Right lobe of liver (tissue), 6 donors: ENCODE measurements around the gene GRAP2. TPM values are rescaled to one million over a fixed set of nuclear protein-coding genes. Genes with fewer than 3 reads are reported as not detected.

ENCODE experiments used
- ATAC-seq, 4 donors: fragments of 200-7000 bp; cut with Tn5 transposase; one replicate each; pipeline ENCODE4 v1.9.1; 2020; ENCODE audit warnings: mild to moderate bottlenecking in 4 of 4, moderate library complexity in 4 of 4
- DNase-seq, 3 donors: peaks; one replicate each; pipeline ENCODE4 v3.0.0-alpha.2; 2020
- H3K27ac ChIP-seq, 3 donors: fragments of 200-600 bp; one replicate each; pipeline ENCODE4 v1.8.0; 2022
- H3K27me3 ChIP-seq, 2 donors: fragments of 200-600 bp; one replicate each; pipeline ENCODE4 v1.8.0; 2022
- H3K36me3 ChIP-seq, 4 donors: fragments of 200-600 bp; sonication (generic) in 1 of 4; one replicate each; pipeline versions ENCODE4 v1.5.1 to v1.8.0; 2017 to 2022; ENCODE audit warnings: control low read depth in 1 of 4
- H3K4me1 ChIP-seq, 4 donors: fragments of 200-600 bp; sonication (generic) in 1 of 4; one replicate each; pipeline versions ENCODE4 v1.5.1 to v1.8.0; 2017 to 2022; ENCODE audit warnings: control low read depth in 1 of 4
- H3K4me3 ChIP-seq, 3 donors: fragments of 200-600 bp; one replicate each; pipeline ENCODE4 v1.8.0; 2022
- H3K9me3 ChIP-seq, 4 donors: fragments of 200-600 bp; sonication (generic) in 1 of 4; one replicate each; pipeline versions ENCODE4 v1.5.1 to v1.8.0; 2017 to 2022; ENCODE audit warnings: control low read depth in 1 of 4
- POLR2A ChIP-seq: fragments of 450-650 bp; IDR thresholded peaks from one replicate; pipeline ENCODE4 v1.6.1; 2017; ENCODE audit warnings: antibody characterized with exemption, mild to moderate bottlenecking
- WGBS: methylation state at CpG from one replicate; pipeline ENCODE4 v1.1.6; 2018; ENCODE audit warnings: low coverage, low lambda C conversion rate; ENCODE audit not compliant: insufficient coverage; ENCODE audit errors: missing lambda C conversion rate; 5-methylcytosine and 5-hydroxymethylcytosine counted together
- intact Hi-C, 2 donors: fragments of 100-400 bp; cut with DNase I; formaldehyde crosslinking; loops; one replicate each; pipeline versions ENCODE4 v1.11.2 to v1.14.1; 2022
- total RNA-seq, 6 experiments: library from RNA; depleted of rRNA in 2 of 6; stranded (reverse); fragments of >200 nt in 2 of 6; fragmentation: NEBNext Ultra II Directional in 3 of 6; extraction: Animal tissue kit (Norgen Biotek cat#: 25700) in 3 of 6; gene quantifications; one replicate each; pipeline versions ENCODE4 v1.1.0 to v1.2.4, GENCODE V29; 2016 to 2023
- TF ChIP-seq, protein P1 (sequence below), 4 donors: fragments of 200-600 bp in 3 of 4; fragments of 450-650 bp in 1 of 4; IDR thresholded peaks; one replicate each; pipeline versions ENCODE4 v1.5.1 to v1.8.0; 2016 to 2022; ENCODE audit warnings: antibody characterized with exemption in 4 of 4, mild to moderate bottlenecking in 2 of 4
- donor health status: DM: no; HTN: yes; CAD: no.
- donor health status: DM: no; HTN: no; CAD: no.
- donor health status: DM: no; HTN: no; CAD: no.
- donor health status: DM: no; HTN: yes; CAD: no.
- donor health status: DM: no; HTN: yes; CAD: no.

GRAP2 gene
- total RNA-seq, 6 experiments from 2014 or later = 0.46 to 1.7 (median 0.74) TPM

DNA sequence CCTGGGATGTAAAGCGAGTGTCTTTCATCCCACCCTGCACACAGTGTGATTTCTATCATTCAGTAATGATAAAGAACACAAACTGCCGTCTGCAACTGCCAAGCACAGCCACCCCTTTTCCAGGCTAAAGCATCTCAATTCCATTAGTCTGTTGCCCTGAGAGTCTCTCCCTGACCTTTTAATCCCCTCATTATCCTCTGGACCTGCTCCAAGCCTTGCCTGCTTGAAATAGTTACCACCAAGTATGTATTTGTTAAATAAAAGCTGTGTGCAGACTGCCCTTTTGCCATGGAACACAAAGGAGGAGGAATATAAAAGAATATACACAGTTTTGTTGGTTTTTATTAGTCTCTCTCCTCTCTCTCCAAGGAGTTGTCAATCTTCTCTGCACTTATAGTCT is 13.0 kb downstream of the GRAP2 start:
- Histone ChIP-seq H3K27ac (no peak overlapping the region), H3K4me1 (no peaks in the 10 kb centered on the region), H3K27me3 (no peaks in the 10 kb centered on the region), H3K9me3 (no peaks in the 10 kb centered on the region), H3K4me3 (no peak overlapping the region), H3K36me3 (no peaks in the 10 kb centered on the region)
- intact Hi-C loops = no loop called here
- 51% methylated on average over 2 of the region's 2 CpGs for WGBS
- no peak for DNase-seq
- no peak for ATAC-seq
- TF ChIP-seq, protein P1, sequence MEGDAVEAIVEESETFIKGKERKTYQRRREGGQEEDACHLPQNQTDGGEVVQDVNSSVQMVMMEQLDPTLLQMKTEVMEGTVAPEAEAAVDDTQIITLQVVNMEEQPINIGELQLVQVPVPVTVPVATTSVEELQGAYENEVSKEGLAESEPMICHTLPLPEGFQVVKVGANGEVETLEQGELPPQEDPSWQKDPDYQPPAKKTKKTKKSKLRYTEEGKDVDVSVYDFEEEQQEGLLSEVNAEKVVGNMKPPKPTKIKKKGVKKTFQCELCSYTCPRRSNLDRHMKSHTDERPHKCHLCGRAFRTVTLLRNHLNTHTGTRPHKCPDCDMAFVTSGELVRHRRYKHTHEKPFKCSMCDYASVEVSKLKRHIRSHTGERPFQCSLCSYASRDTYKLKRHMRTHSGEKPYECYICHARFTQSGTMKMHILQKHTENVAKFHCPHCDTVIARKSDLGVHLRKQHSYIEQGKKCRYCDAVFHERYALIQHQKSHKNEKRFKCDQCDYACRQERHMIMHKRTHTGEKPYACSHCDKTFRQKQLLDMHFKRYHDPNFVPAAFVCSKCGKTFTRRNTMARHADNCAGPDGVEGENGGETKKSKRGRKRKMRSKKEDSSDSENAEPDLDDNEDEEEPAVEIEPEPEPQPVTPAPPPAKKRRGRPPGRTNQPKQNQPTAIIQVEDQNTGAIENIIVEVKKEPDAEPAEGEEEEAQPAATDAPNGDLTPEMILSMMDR (IDR thresholded peaks at IDR 0.05) = no peak
- TF ChIP-seq POLR2A = no peak

DNA sequence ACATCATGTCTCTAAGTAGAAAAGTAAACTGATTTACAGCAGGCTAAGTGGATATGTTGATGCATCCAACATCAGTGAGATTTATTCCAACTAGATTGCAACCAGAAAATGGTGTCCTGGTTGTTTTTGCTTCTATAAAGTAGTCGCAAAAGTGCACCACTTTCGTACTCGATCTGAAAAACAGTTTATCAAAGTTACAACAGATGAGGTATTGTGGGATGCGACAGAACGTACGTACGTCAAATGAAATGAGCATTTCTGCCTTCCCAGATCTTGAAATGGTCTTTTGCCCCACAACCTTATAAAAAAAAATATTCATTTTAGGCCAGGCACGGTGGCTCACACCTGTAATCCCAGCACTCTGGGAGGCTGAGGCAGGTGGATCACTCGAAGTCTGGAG is 13.7 kb downstream of the GRAP2 start:
- Histone ChIP-seq H3K27me3 (no peaks in the 10 kb centered on the region), H3K27ac (no peak overlapping the region), H3K4me3 (no peak overlapping the region), H3K9me3 (no peaks in the 10 kb centered on the region), H3K36me3 (no peaks in the 10 kb centered on the region), H3K4me1 (no peaks in the 10 kb centered on the region)
- no peak for DNase-seq
- TF ChIP-seq POLR2A = no peak
- TF ChIP-seq, protein P1 (IDR thresholded peaks at IDR 0.05) = no peak
- intact Hi-C loops = no loop called here
- ATAC-seq = no peak
- 76% methylated on average over 8 of the region's 9 CpGs for WGBS

DNA sequence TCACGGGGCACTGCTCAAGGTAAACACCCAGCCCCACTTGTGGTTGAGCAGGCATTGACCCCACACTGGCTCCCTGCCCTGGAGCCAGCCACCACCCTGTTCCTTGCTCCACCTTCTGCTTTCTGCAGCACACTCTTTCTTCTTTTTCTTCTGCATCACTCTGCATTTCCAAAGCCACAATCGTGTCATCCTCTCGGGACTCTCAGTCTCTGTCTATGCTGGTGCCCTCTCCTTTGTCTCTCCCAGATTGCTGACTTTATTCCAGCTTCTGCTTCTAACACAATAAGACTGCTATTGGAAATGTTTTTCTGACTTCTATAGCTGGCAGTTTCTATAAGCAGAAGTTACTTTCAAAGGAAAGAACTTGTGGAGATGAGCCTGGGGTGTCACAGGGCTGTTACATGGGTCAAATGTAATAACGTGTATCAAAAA is 14.4 kb downstream of the GRAP2 start:
- Histone ChIP-seq H3K27ac (no peak overlapping the region), H3K36me3 (no peaks in the 10 kb centered on the region), H3K27me3 (no peaks in the 10 kb centered on the region), H3K4me1 (no peaks in the 10 kb centered on the region), H3K4me3 (no peak overlapping the region), H3K9me3 (no peaks in the 10 kb centered on the region)
- 38% methylated on average over 4 of the region's 4 CpGs for WGBS
- no peak for DNase-seq
- intact Hi-C loops = no loop called here
- ATAC-seq = no peak
- no peak for TF ChIP-seq POLR2A
- TF ChIP-seq, protein P1 (IDR thresholded peaks at IDR 0.05) = no peak

GRCh38 chr22:39916496-39916895 is 15.6 kb downstream of the GRAP2 start:
- H3K36me3 ChIP-seq = no peaks in the 10 kb centered on the region
- no peak overlapping the region for H3K27ac ChIP-seq
- no peak for ATAC-seq
- H3K4me3 ChIP-seq = no peak overlapping the region
- no peaks in the 10 kb centered on the region for H3K4me1 ChIP-seq
- H3K9me3 ChIP-seq = no peaks in the 10 kb centered on the region
- no peak for DNase-seq
- intact Hi-C loops = no loop called here
- TF ChIP-seq, protein P1 (IDR thresholded peaks at IDR 0.05) = no peak
- TF ChIP-seq POLR2A = no peak
- WGBS = 55% methylated on average over 3 of the region's 3 CpGs
- no peaks in the 10 kb centered on the region for H3K27me3 ChIP-seq

- 68% methylated on average over 5 of the region's 5 CpGs for WGBS
- no peaks in the 10 kb centered on the region for H3K27me3 ChIP-seq
- no peak for DNase-seq
- TF ChIP-seq, protein P1 (IDR thresholded peaks at IDR 0.05) = no peak
- no peak for TF ChIP-seq POLR2A
- intact Hi-C loops = no loop called here
- H3K4me3 ChIP-seq = no peak overlapping the region
- H3K36me3 ChIP-seq = no peaks in the 10 kb centered on the region
- H3K4me1 ChIP-seq = no peaks in the 10 kb centered on the region
- ATAC-seq = no peak
- H3K27ac ChIP-seq = no peak overlapping the region
- H3K9me3 ChIP-seq = no peaks in the 10 kb centered on the region
Measured at GRCh38 chr22:39917197-39917643, 16.3 kb downstream of the GRAP2 start.
